Muscle of arm (tissue), 12 donors: ENCODE measurements around the gene ZDHHC14. TPM values are rescaled to one million over a fixed set of nuclear protein-coding genes. Genes with fewer than 3 reads are reported as not detected.
A peak's percentile ranks its signal among the peaks of the same experiment; 100 is the strongest.
"Not testable (repeated sequence)": the region's sequence is repeated elsewhere in the genome, so short reads cannot be mapped to it uniquely, and the experiment has no call there.

ENCODE experiments used
- DNase-seq: peaks from one replicate; pipeline ENCODE4 v3.0.0-alpha.2; 2013
- polyA plus RNA-seq, 12 donors: library from polyadenylated mRNA; unstranded; fragments of 120-200 nt; gene quantifications; one replicate each; pipeline ENCODE4 v1.2.1, GENCODE V29; 2013; ENCODE audit not compliant: insufficient read length in 12 of 12

The ZDHHC14 gene
- polyA plus RNA-seq, 12 donors = 3.9 to 12.8 (median 6.6) TPM; not detected in 1

- peak; percentile 89 for DNase-seq
These were observed 1.1 kb upstream of the ZDHHC14 start for GRCh38 chr6:157379656-157380457.

DNA sequence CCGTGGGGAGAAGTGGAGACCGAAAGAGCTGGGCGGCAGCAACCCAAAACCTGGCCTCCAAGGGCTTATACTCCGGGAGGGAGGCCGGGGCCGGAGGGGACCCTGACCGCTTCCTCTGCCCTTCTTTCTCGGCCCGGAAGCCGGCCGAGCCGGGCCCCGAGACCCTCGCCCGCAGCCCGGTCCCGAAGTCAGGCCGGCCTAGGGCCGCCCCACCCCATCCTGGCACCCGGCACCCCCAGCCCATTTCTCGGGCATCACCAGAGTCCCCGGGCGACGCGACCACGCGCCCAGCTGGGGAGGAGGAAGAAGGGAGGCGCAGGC lies 572 bp upstream of the ZDHHC14 start:
- no peak for DNase-seq

DNA sequence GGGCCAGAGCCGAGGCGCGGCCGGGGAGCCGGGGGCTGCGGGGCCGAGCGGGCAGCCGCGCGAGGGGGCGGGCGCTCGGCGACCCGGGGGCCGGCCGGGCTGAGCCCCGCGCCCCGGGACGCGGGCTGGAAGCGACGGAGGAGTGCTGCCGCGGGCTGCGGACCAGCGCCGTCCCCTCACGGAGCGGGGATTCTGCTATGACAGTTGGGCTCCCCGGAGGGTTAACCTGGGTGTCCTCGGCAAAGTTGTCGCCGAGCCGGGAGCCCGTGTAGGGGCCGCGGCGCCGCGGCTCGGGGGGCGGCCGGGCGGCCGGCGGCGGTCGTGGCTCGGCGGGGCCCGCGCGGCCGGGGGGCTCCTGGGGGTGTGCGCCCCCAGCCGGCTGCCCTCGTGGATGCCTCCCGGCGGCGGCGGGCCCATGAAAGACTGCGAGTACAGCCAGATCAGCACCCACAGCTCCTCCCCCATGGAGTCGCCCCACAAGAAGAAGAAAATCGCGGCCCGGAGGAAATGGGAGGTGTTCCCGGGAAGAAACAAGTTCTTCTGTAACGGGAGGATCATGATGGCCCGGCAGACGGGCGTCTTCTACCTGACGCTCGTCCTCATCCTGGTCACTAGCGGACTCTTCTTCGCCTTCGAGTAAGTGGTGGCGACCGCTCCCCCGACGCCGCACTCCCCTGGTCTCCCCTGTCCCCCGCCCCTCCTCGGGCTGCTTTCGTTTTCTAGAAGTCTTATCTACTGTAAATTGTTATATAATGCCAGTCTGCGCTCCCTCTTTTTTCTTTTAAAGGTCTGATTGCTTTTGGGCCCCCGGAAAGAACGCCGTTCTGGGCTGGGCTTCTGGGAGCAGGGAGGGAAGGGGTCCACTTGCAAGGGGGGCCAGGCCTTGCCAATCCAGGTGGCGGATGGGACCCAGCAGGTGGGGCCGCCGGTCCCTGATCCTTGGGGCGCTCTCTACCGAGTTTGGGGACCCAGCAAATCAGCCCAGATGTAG lies 936 bp downstream of the ZDHHC14 start:
- DNase-seq = peak; percentile 38

DNA sequence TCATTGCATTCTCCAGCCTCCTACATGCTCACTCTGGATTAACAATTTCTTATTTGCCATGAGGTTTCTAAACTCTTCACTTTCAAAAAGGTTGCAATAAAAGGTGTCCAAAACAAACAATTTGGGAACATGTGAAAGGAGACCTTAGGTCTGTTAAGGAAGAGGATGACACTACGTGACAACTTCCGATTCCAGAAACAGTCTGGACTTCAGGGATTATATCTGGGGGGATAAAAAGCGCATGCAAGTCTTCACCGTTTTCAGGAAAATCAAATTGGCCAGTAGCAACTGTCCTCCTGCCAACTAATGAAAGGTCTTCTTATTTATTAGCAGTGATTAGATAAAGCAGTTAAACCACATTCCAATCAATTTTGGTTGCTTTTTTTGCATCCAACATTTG lies 1.8 kb downstream of the ZDHHC14 start:
- DNase-seq = no peak

DNA sequence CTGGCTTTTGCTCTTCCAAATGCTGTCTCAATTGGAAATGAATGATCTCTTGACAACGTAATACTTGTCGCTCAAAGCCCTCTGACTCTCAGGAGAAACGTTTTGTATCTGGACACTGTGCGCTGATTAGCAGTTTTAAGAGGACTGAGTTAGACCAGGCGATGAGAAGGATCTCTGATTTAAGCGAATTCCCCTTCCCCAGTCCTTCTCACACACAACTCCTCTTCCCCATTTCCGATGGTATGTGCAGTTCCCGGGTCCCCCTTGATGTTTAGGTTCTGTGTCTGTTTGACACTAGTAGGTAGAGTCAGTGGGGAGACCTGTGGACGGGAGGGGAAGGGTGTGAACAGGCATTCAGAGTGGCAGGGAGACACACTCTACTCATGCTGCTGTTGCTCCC lies 2.5 kb downstream of the ZDHHC14 start:
- DNase-seq = no peak

DNA sequence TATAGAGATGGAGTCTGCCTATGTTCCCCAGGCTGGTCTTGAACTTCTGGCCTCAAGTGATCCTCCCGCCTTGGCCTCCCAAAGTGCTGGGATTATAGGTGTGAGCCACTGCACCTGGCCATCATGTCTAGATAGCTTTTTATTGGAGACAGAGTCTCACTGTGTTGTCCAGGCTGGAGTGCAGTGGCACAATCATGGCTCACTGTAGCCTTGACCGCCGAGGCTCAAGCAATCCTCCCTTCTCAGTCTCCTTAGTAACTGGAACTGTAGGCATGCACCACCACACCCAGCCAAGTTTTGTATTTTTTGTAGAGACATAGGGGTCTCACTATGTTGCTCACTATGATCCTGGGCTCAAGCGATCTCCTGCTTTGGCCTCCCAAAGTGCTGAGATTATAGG lies 4.0 kb downstream of the ZDHHC14 start:
- not testable (repeated sequence) for DNase-seq

DNA sequence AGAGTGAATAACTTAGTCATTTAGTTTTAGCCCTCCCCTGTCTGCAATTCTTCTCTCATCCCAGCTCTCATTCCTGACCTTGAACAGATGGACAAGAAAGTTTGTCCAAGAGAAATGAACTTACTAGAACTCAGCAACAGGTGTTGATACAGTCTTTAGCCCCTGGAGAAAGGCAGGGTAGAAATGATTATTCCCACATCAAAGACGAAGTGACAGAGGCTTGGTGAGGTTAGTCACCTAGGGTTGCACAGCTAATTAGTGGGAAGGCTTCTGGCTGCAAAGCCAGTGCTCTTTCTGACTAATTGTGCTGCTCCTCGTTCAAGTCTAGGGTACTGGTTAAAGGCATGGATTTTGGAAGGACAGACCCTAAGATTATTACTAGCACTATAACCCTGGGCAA lies 4.5 kb downstream of the ZDHHC14 start:
- no peak for DNase-seq

GRCh38 chr6:157386023-157386422 lies 5.0 kb downstream of the ZDHHC14 start:
- no peak for DNase-seq

DNA sequence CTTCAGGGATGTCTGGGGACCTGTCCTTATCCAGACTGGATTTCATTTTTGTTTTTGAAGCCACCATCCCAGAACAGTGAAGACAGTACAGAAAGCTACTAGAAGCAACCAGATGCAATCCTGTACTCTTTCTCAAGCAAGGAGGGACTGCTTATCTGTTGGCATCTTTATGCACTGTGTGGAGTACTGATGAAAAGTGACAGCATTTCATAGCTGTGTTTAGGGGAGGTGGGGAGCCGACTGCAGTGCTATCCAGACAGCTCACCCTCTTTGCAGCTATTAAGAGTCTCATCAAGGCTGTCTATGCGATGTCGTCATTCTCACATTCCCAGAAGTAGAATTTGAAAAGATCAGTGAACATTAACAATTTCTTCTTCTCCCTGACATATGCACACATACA lies 5.5 kb downstream of the ZDHHC14 start:
- no peak for DNase-seq

GRCh38 chr6:157388924-157389323 lies 7.9 kb downstream of the ZDHHC14 start:
- no peak for DNase-seq

DNA sequence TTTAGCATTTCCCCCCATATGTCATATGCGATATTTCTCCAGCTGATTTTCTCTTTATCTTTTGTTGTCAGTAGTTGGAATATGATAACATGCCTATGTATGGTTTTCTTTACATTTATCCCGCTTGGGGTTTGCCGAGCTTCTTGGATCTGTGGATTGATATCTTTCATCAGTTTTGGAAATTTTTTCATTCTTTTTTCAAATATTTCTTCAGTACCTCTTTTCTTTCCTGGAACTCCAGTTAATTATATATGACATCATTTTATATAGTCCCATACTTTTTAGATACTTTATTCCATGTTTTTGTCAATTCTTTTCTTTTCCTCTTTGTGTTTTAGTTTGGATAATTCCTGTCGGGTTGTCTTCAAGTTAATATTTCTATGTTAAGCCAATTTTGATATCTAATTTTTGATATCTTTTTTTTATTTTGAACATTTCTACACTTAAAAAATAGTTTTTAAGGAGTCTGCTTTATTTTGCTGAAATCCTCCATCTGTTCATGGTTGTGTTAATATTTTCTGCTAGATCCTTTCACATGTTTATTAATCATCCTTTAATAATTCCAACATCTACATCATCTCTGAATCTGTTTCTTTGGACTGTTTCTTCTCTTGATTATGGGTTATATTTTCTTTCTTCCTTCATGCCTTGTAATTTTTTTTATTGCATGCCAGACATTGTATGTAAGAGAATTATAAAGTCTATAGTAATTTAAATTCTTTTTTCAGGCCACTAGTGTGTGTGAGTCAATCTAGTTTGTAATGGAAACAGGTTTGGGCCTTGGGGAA lies 9.5 kb downstream of the ZDHHC14 start:
- DNase-seq = no peak

DNA sequence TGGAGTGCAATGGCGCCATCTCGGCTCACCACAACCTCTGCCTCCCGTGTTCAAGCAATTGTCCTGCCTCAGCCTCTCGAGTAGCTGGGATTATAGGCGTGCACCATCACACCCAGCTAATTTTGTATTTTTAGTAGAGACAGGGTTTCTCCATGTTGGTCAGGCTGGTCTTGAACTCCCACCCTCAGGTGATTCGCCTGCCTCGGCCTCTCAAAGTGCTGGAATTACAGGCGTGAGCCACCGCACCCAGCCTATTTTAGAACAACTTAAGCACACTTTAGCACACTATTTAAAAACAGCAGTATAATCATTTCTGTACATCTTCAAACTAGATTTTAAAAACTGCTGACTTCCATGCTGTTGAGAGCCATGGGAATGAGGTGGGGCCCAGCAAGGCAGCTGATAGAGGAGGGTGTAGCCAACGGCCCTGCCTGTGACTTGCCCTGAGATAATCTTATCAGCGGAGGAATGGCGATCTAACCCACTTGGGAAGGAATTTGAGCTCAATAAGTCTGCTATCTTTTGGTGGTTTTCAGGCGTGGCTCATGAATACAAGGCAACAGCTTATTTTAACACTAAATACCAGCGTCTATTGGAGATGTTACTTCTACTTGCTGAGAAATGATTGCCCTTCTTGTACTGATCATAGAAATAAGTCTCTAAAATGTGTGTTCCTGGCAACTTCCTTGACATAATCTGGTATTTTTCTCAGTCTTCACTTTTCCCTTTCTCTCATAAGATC lies 12.1 kb downstream of the ZDHHC14 start:
- DNase-seq = no peak

DNA sequence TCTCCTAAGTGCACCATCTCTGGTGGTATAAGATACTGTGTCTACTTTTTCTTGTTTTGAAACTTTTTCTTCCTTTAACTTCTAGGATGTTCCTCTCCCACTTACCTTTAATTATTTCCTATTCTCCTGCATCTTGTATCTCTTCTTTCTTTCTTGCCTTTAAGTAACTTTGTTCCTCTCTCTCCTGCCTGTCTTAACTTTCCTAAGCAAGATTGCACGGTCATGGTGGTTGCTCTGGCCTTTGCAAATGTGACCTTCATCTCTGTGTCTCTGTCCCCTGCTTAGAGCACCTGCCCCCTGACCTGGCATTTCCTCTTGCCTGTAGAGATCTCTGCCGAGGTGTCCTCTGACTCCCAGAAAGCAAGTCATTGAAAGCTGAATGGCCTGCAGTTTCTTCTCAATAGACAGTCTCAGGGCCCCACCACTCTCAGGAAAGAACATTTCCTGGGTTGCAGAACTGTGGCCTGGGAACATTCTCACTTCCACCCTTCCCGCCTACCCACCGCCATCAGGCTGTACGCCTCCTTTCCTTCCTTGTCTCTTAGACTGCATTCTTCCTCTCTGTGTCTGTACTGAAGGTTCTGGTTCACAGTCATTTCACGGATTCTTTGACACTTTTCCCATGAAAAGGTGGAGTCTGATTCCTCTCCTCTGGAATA lies 12.8 kb downstream of the ZDHHC14 start:
- no peak for DNase-seq

DNA sequence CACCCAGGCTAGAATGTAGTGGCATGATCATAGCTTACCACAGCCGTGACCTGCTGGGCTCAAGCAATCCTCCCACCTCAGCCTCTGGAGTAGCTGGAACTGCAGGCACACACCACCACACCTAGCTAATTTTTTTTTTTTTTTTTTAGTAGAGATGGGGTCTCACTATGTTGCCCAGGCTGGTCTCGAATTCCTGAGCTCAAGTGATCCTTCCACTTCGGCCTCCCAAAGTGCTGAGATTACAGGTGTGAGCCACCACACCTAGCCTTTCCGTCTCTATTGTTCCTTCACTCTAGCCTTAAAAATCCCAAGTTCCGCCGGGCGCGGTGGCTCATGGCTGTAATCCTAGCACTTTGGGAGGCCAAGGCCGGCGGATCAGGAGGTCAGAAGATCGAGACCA lies 14.2 kb downstream of the ZDHHC14 start:
- not testable (repeated sequence) for DNase-seq

GRCh38 chr6:157396026-157396425 lies 15.0 kb downstream of the ZDHHC14 start:
- no peak for DNase-seq

DNA sequence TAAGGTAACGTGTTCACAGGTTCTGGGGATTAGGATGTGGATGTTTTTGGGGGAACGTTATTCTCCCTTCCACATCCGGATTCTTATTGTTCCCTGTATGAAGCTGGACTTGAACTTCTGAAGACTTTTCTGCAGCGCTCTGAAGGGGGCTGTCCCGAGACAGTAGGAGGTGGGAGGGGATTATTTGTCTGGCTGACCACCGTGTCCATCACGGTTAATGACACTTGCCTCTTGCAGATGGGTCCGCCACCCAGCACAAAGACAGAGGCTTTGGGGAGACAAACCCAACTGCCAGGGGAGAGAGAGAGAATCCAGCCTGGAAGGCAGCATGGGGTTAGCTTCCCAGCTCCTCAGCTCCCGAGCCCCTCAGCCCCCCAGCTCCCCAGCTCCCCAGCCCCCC lies 16.7 kb downstream of the ZDHHC14 start:
- no peak for DNase-seq

DNA sequence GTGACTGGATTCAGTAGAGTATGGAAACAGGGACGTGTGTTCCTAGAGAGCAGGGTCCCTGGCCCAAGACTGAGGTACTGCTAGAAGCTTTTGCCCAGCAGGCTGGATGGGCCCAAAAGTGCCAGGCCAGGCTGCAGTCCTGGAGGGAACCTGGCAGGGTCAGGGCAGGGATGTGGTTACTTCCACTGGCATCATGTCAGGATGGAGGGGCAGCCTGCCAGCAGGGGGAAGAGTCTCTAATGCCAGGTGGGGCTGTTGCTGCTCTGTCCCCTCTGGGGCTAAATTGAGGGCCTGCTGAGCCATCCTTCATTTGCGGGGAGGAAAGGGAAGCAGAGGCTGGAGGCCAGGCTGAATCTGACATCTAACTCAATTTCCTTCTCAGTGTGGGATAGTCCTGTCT lies 17.2 kb downstream of the ZDHHC14 start:
- no peak for DNase-seq

GRCh38 chr6:157400676-157401075 lies 19.7 kb downstream of the ZDHHC14 start:
- no peak for DNase-seq

DNA sequence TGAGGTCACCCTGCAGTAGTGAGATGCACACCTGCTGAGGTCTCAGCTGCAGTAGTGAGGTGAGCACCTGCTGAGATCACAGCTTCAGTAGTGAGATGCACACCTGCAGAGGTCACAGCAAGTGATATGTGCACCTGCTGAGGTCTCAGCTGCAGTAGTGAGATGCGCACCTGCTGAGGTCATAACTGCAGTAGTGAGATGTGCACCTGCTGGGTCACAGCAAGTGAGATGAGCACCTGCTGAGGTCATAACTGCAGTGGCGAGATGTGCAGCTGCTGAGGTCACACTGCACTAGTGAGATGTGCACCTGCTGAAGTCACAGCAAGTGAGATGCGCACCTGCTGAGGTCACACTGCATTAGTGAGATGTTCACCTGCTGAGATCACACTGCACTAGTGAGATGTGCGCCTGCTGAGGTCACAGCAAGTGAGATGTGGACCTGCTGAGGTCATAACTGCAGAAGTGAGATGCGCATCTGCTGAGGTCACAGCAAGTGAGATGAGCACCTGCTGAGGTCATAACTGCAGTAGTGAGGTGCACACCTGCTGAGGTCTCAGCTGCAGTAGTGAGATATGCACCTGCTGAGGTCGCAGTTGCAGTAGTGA lies 20.8 kb downstream of the ZDHHC14 start:
- no peak for DNase-seq

GRCh38 chr6:157402996-157403685 lies 22.2 kb downstream of the ZDHHC14 start:
- no peak for DNase-seq
